Activated CD8-positive, alpha-beta T cell treated with anti-CD3 and anti-CD28 coated beads, Interleukin-2, amount 10 ng/mL, durations not matched to agents 7 days and 5 days (primary cell): ENCODE measurements around the gene REEP6. TPM values are rescaled to one million over a fixed set of nuclear protein-coding genes. Genes with fewer than 3 reads are reported as not detected.
"Not testable (repeated sequence)": the region's sequence is repeated elsewhere in the genome, so short reads cannot be mapped to it uniquely, and the experiment has no call there.

Experiments used
- ATAC-seq: fragments of 150-1000 bp; cut with Tn5 transposase; one replicate; pipeline ENCODE4 v1.10.0; 2021; ENCODE audit warnings: moderate library complexity
- CTCF ChIA-PET: fragments of 350-600 bp; sonication (Branson Sonifier 250); formaldehyde crosslinking; loops from one replicate; lab custom pipeline; 2021; ENCODE audit warnings: antibody characterized with exemption; lab: Charles Lee
- POLR2A ChIA-PET: fragments of 350-600 bp; sonication (Branson Sonifier 250); formaldehyde crosslinking; loops from one replicate; lab custom pipeline; 2021; ENCODE audit warnings: antibody characterized with exemption; lab: Charles Lee
- DNase-seq: peaks from one replicate; pipeline ENCODE4 v3.0.0-alpha.2; 2020
- H3K27ac Mint-ChIP-seq: one replicate; pipeline ENCODE4 v1.8.0; 2021; ENCODE audit warnings: mild to moderate bottlenecking, mixed read lengths
- H3K27me3 Mint-ChIP-seq: one replicate; pipeline ENCODE4 v1.8.0; 2021; ENCODE audit warnings: low read depth, mixed read lengths
- H3K36me3 Mint-ChIP-seq: one replicate; pipeline ENCODE4 v1.8.0; 2021; ENCODE audit warnings: low read depth, mixed read lengths
- H3K4me1 Mint-ChIP-seq: one replicate; pipeline ENCODE4 v1.8.0; 2021; ENCODE audit warnings: low read depth, mixed read lengths
- H3K4me3 Mint-ChIP-seq: one replicate; pipeline ENCODE4 v1.8.0; 2021; ENCODE audit warnings: mild to moderate bottlenecking, mixed read lengths
- H3K9me3 Mint-ChIP-seq: one replicate; pipeline ENCODE4 v1.8.0; 2022; ENCODE audit warnings: mixed read lengths; ENCODE audit not compliant: insufficient read depth
- total RNA-seq, 2 experiments: library from RNA; stranded (reverse); gene quantifications; one replicate each; pipeline ENCODE4 v1.2.3, GENCODE V29; 2021

Gene REEP6
- total RNA-seq, 2 experiments from 2014 or later, result 1.7 to 1.9 TPM

DNA sequence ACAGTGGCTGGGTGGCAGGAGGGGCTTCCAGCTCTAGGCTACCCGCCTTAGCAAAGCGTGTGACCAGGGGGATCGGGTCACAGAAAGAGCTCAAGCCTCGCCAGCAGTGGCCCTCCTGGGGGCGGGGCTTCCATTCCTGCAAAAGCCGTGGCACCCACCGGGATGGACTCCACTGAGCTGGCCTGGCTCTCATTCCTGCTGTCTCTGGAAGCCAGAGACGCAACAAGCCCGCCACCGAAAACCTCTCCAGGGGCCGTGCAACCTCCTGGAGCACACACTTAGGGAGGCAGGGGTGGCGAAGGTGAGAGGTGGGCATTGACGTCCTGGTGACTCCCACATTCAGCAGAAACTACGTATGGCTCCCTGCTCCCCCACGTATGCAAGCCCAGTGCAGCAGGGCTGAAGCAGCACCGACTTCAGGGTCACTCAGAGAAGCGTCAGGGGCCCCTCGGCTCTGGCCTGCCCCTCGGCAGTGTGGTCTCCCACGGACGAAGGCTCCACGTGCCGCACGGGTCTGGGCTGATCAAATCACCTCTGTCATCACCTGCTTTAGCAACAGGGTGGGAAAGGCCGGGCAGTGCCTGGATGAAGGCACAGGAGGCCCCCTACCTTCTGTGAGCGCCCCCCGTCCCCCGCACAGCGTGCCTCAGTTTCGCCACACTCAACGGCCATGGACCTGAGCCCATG lies 15.1 kb upstream of the REEP6 start:
- Mint-ChIP-seq H3K4me1 (peaks cover 25% of the 10 kb centered on the region), H3K27ac (no peak overlapping the region), H3K4me3 (no peak overlapping the region), H3K36me3 (peaks cover 11% of the 10 kb centered on the region), H3K9me3 (no peaks in the 10 kb centered on the region), H3K27me3 (peaks cover 12% of the 10 kb centered on the region)
- DNase-seq (no peak), ATAC-seq (no peak)
- ChIA-PET POLR2A (no interaction called here), CTCF (no interaction called here)

- Mint-ChIP-seq H3K4me1 (peaks cover 18% of the 10 kb centered on the region), H3K27ac (peak overlapping the region; percentile 39), H3K4me3 (peak overlapping the region; percentile 58), H3K36me3 (peaks cover 11% of the 10 kb centered on the region)
- ATAC-seq, DNase-seq, H3K9me3 Mint-ChIP-seq, H3K27me3 Mint-ChIP-seq, POLR2A ChIA-PET: not testable (repeated sequence)
- CTCF ChIA-PET, result interaction anchor here (0.6 kb wide), 1 partner anchor 62 kb away, joined by 3 read pairs; no protein-coding TSS in a partner anchor
Observed at GRCh38 chr19:1477056-1477455, 13.9 kb upstream of the REEP6 start.

DNA sequence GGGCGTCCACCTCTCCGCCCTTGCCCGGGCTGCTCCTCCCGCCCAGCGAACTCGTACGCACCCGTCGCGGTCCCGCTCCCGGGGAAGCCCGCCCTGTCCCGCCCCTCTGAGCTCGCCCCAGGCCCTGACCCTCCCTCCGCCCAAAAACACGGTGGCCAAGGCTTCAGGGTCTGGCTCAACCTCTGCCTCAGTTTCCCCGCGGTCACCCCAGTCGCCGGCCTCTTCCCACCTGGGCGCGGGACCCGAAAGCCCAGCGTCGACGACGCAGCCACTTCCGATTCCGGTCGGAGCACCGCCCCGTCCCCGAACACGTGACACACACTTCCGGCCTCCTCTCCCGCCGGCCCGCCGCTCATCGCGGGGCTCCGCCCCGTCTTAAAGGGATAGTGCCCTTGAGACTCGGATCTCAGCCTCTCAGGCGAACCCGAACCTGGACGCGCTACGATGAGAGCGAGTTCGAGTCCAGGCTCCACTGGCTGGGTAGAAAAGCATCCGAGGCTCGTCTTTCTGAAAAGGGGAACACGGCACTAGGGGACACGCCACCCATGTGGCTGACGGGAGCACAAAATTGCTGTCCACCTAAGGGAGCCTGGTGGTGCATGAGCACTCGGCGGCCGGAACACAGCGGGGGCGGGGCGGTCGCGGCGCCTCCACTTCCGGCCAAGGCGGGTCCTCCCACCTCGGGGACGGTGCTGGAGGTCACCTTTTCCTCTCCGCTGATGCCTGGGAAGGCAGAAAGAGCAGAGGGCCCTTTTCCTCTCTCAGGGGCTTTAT lies 11.9 kb upstream of the REEP6 start, which contains the start of gene C19orf25:
TSS of gene C19orf25 (minus strand) at position 282 of the 774 bp plus-strand sequence. CDS start 312 bp downstream, outside the sequence.
- no peaks in the 10 kb centered on the region for H3K9me3 Mint-ChIP-seq
- ATAC-seq (peak; percentile 94), DNase-seq (peak; percentile 96)
- H3K27ac Mint-ChIP-seq, result peak within 1 kb of the TSS; percentile 98
- peak within 1 kb of the TSS; percentile 99 for H3K4me3 Mint-ChIP-seq
- H3K27me3 Mint-ChIP-seq, result no peaks in the 10 kb centered on the region
- peaks cover 9% of the 10 kb centered on the region for H3K36me3 Mint-ChIP-seq
- POLR2A ChIA-PET, result interaction anchor here (0.6 kb wide), 1 partner anchor 65 kb away, joined by 3 read pairs; no protein-coding TSS in a partner anchor
- CTCF ChIA-PET, result no interaction called here
- H3K4me1 Mint-ChIP-seq, result peaks cover 18% of the 10 kb centered on the region

DNA sequence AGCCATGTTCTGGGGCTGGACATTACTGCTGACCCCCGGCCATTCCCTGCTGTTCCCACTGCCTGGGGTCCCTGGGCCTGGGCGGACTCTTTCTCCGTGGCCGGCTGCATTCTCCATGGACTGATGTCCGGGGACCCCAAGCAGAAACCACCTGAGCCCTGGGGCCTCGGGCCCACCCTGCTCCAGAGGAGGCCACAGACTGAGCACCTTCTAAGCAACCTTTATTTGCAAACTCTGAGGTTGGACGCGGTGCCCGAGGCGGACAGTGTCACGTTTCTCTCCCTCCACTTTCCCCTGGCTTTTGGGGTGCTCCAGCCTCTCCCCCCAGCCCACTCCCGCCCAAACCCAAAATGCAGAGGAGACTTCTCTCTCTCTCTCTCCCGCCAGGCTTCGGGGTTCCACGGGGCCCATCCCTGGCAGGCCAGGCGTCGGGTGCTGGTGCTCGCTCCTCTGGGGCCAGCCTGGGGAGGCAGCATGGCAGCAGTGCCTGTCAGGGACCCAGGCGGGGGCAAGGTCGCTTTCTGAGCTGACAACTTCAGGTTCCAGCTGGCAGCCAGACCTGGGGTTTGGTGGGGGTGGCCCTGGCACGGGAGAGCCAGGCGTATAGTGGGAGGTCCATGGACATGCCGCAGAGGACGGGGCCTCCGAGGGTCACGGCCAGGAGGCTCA lies 9.6 kb upstream of the REEP6 start:
- ChIA-PET CTCF (no interaction called here), POLR2A (no interaction called here)
- no peak for ATAC-seq
- peaks cover 18% of the 10 kb centered on the region for H3K4me1 Mint-ChIP-seq
- H3K9me3 Mint-ChIP-seq, result no peaks in the 10 kb centered on the region
- peaks cover 9% of the 10 kb centered on the region for H3K36me3 Mint-ChIP-seq
- H3K4me3 Mint-ChIP-seq, result no peak overlapping the region
- H3K27me3 Mint-ChIP-seq, result no peaks in the 10 kb centered on the region
- DNase-seq, result no peak
- H3K27ac Mint-ChIP-seq, result no peak overlapping the region

DNA sequence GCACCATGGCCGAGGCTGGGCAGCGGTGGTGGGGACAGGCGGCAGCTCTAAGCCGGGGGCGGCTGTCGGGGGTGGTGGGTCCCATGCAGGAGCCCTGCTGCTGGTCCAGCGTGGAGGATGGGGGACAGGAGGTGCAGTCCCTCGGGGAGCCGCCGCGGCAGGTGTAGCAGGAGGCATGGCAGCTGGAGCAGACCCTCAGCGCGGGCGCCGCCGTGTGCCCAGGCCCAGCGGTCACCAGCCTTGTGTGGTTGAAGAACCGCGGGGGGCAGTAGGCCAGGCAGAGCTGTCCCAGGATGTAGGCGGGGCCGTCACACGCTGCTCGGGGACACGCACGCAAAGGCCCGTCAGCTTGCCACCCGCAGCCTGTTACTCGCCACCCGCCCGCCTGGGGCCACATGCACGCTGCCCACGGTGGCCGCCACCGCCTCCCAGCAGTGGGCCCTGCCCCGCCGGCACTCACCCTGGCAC lies 9.1 kb upstream of the REEP6 start:
- DNase-seq (no peak), ATAC-seq (no peak)
- CTCF ChIA-PET, result no interaction called here
- Mint-ChIP-seq H3K9me3 (no peaks in the 10 kb centered on the region), H3K4me1 (peaks cover 17% of the 10 kb centered on the region), H3K27ac (no peak overlapping the region), H3K4me3 (no peak overlapping the region), H3K36me3 (peaks cover 9% of the 10 kb centered on the region), H3K27me3 (no peaks in the 10 kb centered on the region)
- POLR2A ChIA-PET, result no interaction called here

- Mint-ChIP-seq H3K27ac (no peak overlapping the region), H3K4me1 (peaks cover 11% of the 10 kb centered on the region), H3K9me3 (no peaks in the 10 kb centered on the region), H3K36me3 (peaks cover 4% of the 10 kb centered on the region), H3K4me3 (no peak overlapping the region), H3K27me3 (no peaks in the 10 kb centered on the region)
- DNase-seq (no peak), ATAC-seq (no peak)
- ChIA-PET CTCF (no interaction called here), POLR2A (no interaction called here)
Observed at GRCh38 chr19:1482361-1483130, 8.4 kb upstream of the REEP6 start.

DNA sequence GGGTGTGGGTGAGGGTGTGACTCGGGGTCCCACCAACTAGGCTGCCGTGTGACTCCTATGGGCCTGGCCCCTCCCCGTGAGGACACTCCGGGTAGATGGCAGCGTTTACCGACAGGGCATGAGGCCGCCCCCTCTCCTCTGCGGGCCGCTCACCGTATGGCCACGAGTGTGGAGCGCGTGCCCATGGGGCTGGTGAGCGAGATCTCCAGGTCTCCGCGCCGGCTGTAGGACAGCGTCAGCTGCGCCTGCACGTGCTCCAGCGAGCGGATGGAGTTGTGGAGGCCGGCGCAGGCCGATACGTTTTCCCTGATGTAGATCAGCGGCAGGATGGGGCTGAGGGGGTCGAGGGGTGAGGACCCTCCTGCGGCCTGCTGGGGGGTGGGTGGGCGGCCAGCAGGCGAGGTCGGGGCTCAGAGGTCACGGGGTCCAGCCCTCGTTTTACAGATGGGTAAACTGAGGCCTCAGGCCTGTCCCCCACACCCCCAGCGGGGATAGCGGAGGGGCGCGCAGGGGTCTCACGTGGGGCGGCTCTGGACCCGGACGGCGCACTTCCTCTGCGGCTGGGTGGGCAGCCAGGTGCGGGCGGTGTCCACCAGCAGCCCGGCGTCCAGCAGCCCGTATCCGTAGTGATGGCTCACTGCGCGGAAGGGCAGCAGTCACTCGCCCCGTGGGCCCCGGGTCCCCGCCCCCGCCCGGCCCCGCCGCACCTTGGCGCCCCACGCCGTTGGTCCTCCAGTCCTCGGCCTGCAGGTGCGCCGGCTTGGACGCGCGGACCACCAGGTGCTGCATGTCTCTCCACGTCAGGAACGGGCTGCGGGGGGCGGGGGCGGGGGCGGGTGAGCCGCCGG lies 7.6 kb upstream of the REEP6 start:
- Mint-ChIP-seq H3K36me3 (peaks cover 4% of the 10 kb centered on the region), H3K4me3 (no peak overlapping the region), H3K9me3 (no peaks in the 10 kb centered on the region), H3K4me1 (peaks cover 8% of the 10 kb centered on the region), H3K27ac (no peak overlapping the region), H3K27me3 (no peaks in the 10 kb centered on the region)
- no peak for DNase-seq
- no peak for ATAC-seq
- CTCF ChIA-PET, result no interaction called here
- POLR2A ChIA-PET, result no interaction called here

DNA sequence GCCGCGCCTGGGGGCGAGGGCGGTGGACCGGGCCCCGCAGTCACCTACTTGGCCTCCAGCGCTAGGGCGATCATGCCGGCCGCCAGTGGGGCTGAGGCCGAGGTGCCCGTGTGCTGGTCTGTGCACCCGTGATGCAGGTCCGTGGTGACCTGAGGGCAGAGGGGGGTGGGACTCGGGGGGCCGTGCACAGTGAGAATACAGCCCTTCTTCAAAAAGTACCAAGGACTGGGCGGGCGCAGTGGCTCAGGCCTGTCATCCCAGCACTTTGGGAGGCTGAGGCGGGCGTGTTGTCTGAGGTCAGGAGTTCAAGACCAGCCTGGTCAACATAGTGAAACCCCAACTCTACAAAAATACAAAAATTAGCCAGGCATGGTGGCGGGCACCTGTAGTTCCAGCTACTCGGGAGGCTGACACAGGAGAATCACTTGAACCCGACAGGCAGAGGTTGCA lies 7.0 kb upstream of the REEP6 start:
- no peak overlapping the region for H3K27ac Mint-ChIP-seq
- peaks cover 7% of the 10 kb centered on the region for H3K4me1 Mint-ChIP-seq
- peaks cover 3% of the 10 kb centered on the region for H3K36me3 Mint-ChIP-seq
- no peaks in the 10 kb centered on the region for H3K27me3 Mint-ChIP-seq
- ChIA-PET CTCF (no interaction called here), POLR2A (no interaction called here)
- ATAC-seq (no peak), DNase-seq (no peak)
- no peak overlapping the region for H3K4me3 Mint-ChIP-seq
- no peaks in the 10 kb centered on the region for H3K9me3 Mint-ChIP-seq

- ChIA-PET CTCF (no interaction called here), POLR2A (no interaction called here)
- peaks cover 4% of the 10 kb centered on the region for H3K27me3 Mint-ChIP-seq
- H3K36me3 Mint-ChIP-seq, result no peaks in the 10 kb centered on the region
- H3K9me3 Mint-ChIP-seq, result no peaks in the 10 kb centered on the region
- H3K27ac Mint-ChIP-seq, result no peak overlapping the region
- peaks cover 12% of the 10 kb centered on the region for H3K4me1 Mint-ChIP-seq
- H3K4me3 Mint-ChIP-seq, result no peak overlapping the region
- no peak for DNase-seq
- ATAC-seq, result no peak
Observed at GRCh38 chr19:1486720-1487575, 4.0 kb upstream of the REEP6 start.

GRCh38 chr19:1487576-1488281 lies 3.3 kb upstream of the REEP6 start:
- no peak for DNase-seq
- Mint-ChIP-seq H3K4me3 (no peak overlapping the region), H3K4me1 (peaks cover 13% of the 10 kb centered on the region), H3K27ac (no peak overlapping the region), H3K27me3 (peaks cover 5% of the 10 kb centered on the region), H3K9me3 (no peaks in the 10 kb centered on the region), H3K36me3 (no peaks in the 10 kb centered on the region)
- CTCF ChIA-PET, result no interaction called here
- POLR2A ChIA-PET, result no interaction called here
- no peak for ATAC-seq
